HG03378 (cell line): ENCODE measurements around the gene SLC13A3.

ENCODE experiments used
- ATAC-seq: cut with Tn5 transposase; IDR thresholded peaks from one replicate; pipeline ENCODE4 v1.9.1; 2021; ENCODE audit warnings: mild to moderate bottlenecking, moderate library complexity; ENCODE audit not compliant: unreplicated experiment

The SLC13A3 gene

GRCh38 chr20:46637020-46637419, 14.2 kb downstream of the SLC13A3 start:
- no peak for ATAC-seq

- no peak for ATAC-seq
These were observed 14.7 kb downstream of the SLC13A3 start for GRCh38 chr20:46636514-46636913.

- ATAC-seq, result no peak
These were observed 15.6 kb downstream of the SLC13A3 start for GRCh38 chr20:46635514-46636136.

GRCh38 chr20:46634528-46634927, 16.7 kb downstream of the SLC13A3 start:
- ATAC-seq, result no peak

GRCh38 chr20:46631874-46632446, 19.3 kb downstream of the SLC13A3 start:
- no peak for ATAC-seq

- ATAC-seq, result no peak
These were observed 19.9 kb downstream of the SLC13A3 start for GRCh38 chr20:46631212-46631869.

GRCh38 chr20:46630306-46630705, 21.0 kb downstream of the SLC13A3 start:
- no peak for ATAC-seq

- no peak for ATAC-seq
These were observed 21.9 kb downstream of the SLC13A3 start for GRCh38 chr20:46629341-46629740.

- ATAC-seq, result no peak
These were observed 24.0 kb downstream of the SLC13A3 start for GRCh38 chr20:46627234-46627633.

- no peak for ATAC-seq
These were observed 24.5 kb downstream of the SLC13A3 start for GRCh38 chr20:46626758-46627157.

GRCh38 chr20:46625875-46626373, 25.3 kb downstream of the SLC13A3 start:
- ATAC-seq, result no peak

- ATAC-seq, result no peak
These were observed 26.3 kb downstream of the SLC13A3 start for GRCh38 chr20:46624946-46625345.

GRCh38 chr20:46622165-46622564, 29.1 kb downstream of the SLC13A3 start:
- no peak for ATAC-seq

- no peak for ATAC-seq
These were observed 29.8 kb downstream of the SLC13A3 start for GRCh38 chr20:46621492-46621891.

- ATAC-seq, result no peak
These were observed 31.8 kb downstream of the SLC13A3 start for GRCh38 chr20:46619445-46619844.

GRCh38 chr20:46618316-46619100, 32.8 kb downstream of the SLC13A3 start:
- no peak for ATAC-seq

- ATAC-seq, result no peak
These were observed 36.8 kb downstream of the SLC13A3 start for GRCh38 chr20:46614503-46614902.

GRCh38 chr20:46610145-46610544, 41.1 kb downstream of the SLC13A3 start:
- ATAC-seq, result no peak

GRCh38 chr20:46609043-46609442, 42.2 kb downstream of the SLC13A3 start:
- no peak for ATAC-seq

- no peak for ATAC-seq
These were observed 43.3 kb downstream of the SLC13A3 start for GRCh38 chr20:46607849-46608497.
